ENCODE data around the gene PROX1.
"Not testable (repeated sequence)": the region's sequence is repeated elsewhere in the genome, so short reads cannot be mapped to it uniquely, and the experiment has no call there.

Gene PROX1

GRCh38 chr1:214068979-214069378 is 81.2 kb downstream of the PROX1 start:
- DNase-seq (ENCODE audit: low spot score) = no peak

GRCh38 chr1:214071469-214071868 is 83.7 kb downstream of the PROX1 start:
- DNase-seq (ENCODE audit: low spot score) = no peak

GRCh38 chr1:214072426-214073157 is 84.8 kb downstream of the PROX1 start:
- DNase-seq (ENCODE audit: low spot score) = no peak

GRCh38 chr1:214074477-214074876 is 86.7 kb downstream of the PROX1 start:
- no peak for DNase-seq (ENCODE audit: low spot score)

- no peak for DNase-seq (ENCODE audit: low spot score)
These were observed 87.7 kb downstream of the PROX1 start for GRCh38 chr1:214075305-214075998.

GRCh38 chr1:214075999-214076707 is 88.4 kb downstream of the PROX1 start:
- DNase-seq (ENCODE audit: low spot score) = no peak

- no peak for DNase-seq (ENCODE audit: low spot score)
These were observed 88.9 kb downstream of the PROX1 start for GRCh38 chr1:214076708-214077065.

- no peak for DNase-seq (ENCODE audit: low spot score)
These were observed 91.2 kb downstream of the PROX1 start for GRCh38 chr1:214078950-214079349.

GRCh38 chr1:214085325-214085724 is 97.6 kb downstream of the PROX1 start:
- DNase-seq (ENCODE audit: low spot score) = no peak

GRCh38 chr1:214086945-214087344 is 99.2 kb downstream of the PROX1 start:
- no peak for DNase-seq (ENCODE audit: low spot score)

GRCh38 chr1:214089003-214089402 is 101.2 kb downstream of the PROX1 start:
- not testable (repeated sequence) for DNase-seq (ENCODE audit: low spot score)

All from left forelimb (tissue), 1 donor.